ENCODE data around the gene RNASE9.

Gene RNASE9

DNA sequence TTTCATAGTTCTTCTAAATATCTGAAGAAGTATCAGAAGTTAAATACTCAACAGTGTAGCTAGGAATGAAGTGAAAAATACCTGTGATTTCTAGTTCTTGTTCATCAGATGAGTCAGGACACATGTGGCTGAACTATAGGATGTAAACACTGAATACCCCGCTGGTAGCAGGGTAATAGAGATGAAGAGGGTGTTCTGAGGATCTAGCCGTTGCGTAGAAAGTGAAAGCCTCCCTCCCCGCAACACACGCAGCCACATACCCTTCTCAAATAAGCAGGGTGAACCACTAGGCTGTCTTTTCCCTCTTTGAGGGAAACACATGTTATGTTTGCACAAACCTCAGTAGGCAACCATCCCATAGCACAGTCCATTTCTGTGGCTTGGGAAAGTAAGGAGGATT lies 46.8 kb upstream of the RNASE9 start:
- TF ChIP-seq FOXM1 (IDR thresholded peaks at IDR 0.05; ENCODE audit: borderline replicate concordance, low read depth) (no peak), CEBPB (IDR thresholded peaks at IDR 0.05) (no peak), TEAD4 (IDR thresholded peaks at IDR 0.05) (no peak), RAD21 (IDR thresholded peaks at IDR 0.05; ENCODE audit: low read depth) (no peak), ZBTB7A (IDR thresholded peaks at IDR 0.05; ENCODE audit: low read depth) (no peak), EGR1 (IDR thresholded peaks at IDR 0.05) (no peak), TCF12 (IDR thresholded peaks at IDR 0.05; ENCODE audit: low read depth) (no peak), EP300 (IDR thresholded peaks at IDR 0.05; ENCODE audit: borderline replicate concordance) (no peak), CREB1 (IDR thresholded peaks at IDR 0.05; ENCODE audit: low read depth) (no peak), TAF1 (IDR thresholded peaks at IDR 0.05; ENCODE audit: low read depth) (no peak)
- TF ChIP-seq, protein P1, sequence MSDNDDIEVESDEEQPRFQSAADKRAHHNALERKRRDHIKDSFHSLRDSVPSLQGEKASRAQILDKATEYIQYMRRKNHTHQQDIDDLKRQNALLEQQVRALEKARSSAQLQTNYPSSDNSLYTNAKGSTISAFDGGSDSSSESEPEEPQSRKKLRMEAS (IDR thresholded peaks at IDR 0.05) = no peak
- TF ChIP-seq, protein P2, sequence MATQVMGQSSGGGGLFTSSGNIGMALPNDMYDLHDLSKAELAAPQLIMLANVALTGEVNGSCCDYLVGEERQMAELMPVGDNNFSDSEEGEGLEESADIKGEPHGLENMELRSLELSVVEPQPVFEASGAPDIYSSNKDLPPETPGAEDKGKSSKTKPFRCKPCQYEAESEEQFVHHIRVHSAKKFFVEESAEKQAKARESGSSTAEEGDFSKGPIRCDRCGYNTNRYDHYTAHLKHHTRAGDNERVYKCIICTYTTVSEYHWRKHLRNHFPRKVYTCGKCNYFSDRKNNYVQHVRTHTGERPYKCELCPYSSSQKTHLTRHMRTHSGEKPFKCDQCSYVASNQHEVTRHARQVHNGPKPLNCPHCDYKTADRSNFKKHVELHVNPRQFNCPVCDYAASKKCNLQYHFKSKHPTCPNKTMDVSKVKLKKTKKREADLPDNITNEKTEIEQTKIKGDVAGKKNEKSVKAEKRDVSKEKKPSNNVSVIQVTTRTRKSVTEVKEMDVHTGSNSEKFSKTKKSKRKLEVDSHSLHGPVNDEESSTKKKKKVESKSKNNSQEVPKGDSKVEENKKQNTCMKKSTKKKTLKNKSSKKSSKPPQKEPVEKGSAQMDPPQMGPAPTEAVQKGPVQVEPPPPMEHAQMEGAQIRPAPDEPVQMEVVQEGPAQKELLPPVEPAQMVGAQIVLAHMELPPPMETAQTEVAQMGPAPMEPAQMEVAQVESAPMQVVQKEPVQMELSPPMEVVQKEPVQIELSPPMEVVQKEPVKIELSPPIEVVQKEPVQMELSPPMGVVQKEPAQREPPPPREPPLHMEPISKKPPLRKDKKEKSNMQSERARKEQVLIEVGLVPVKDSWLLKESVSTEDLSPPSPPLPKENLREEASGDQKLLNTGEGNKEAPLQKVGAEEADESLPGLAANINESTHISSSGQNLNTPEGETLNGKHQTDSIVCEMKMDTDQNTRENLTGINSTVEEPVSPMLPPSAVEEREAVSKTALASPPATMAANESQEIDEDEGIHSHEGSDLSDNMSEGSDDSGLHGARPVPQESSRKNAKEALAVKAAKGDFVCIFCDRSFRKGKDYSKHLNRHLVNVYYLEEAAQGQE (IDR thresholded peaks at IDR 0.05; ENCODE audit: low read depth) = no peak

DNA sequence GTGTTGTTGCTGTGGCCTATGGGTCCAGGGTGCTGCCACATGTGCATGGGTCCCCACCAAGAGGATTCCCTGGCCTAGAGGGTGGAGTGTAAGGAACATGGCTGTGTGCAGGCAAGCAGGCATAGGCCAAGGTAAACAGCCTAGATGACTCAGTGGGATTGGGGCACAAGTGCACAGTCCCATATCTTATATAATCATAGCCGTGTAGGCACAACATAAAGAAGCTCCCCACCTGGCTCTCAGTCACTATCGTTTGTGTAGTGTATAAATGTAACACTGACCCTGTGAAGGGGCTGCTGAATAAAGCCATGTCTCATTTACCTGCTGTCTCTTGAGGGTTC lies 46.0 kb upstream of the RNASE9 start:
- TF ChIP-seq CEBPB (IDR thresholded peaks at IDR 0.05) (no peak), EGR1 (IDR thresholded peaks at IDR 0.05) (no peak)

DNA sequence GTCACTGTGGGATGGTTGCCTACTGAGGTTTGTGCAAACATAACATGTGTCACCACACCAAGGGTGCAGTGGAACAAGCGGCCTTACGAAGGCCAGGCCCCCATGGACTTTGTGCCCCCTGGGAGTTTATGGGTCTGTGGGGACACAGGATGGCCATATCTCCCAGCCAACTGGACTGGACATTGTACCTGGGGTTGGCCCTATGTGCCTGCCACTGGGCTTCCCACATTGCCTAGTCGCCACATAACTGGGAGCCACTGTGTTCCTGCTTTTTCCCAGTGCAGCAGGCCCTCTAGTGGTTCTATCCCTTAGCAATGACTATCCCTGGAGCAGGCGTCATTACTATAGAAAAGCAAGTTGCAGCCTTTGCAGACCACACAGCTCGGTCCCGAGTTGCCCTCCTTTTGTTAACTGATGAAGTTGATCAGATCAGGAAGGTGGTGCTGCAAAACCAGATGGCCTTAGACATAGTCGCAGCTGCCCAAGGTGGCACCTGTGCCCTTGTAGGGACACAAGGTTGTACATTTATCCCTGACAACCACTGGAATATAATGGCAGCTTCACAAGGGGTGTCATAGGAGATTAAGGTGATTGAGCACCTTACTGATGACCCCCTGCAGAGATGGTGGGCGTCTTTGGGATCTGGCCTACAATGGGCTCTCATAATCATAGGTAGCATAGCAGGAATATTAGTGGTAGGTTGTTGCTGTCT lies 45.5 kb upstream of the RNASE9 start:
- peak; percentile 92 for TF ChIP-seq RAD21 (IDR thresholded peaks at IDR 0.05; ENCODE audit: low read depth)
- TF ChIP-seq YY1 (IDR thresholded peaks at IDR 0.05; ENCODE audit: low read depth) = no peak

DNA sequence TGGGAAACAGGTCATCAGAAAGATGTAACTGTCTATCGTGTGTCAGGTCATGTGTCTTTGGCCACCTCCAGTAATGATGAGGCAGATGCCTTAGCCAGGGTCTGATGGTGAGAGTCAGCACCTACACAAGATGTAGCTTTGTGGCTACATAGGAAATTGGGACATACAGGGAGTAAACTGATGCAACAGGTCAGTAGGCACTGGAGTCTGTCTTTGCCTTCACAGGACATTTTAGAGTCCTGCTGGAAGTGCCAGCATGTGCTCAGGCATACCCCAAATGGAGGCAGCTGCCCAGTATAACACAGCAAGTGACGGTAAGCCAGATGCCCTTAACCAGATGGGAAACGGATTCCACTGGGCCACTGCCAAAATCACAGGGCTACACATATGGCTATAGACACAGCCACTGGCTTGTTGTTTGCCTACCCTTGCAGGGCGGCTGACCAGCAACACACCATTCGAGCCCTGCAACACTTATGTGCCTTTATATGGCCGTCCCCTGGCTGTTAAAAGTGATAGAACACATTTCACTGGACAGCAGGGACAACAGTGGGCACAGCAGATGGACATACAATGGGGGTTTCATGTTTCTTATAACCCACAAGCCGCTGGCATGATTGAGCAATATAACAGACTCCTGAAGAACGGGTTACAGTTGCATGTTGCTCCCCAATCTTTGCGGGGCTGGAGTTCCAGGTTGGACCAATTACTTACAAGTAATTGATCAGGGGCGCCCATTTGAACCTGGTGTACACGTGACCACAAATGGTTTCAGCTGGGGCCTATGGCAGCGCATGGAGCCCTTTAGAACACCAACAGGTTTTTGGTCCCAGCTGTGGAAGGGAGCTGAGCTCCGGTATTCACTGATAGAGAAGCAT lies 43.2 kb upstream of the RNASE9 start:
- TF ChIP-seq TEAD4 (IDR thresholded peaks at IDR 0.05) = no peak
- no peak for TF ChIP-seq CREB1 (IDR thresholded peaks at IDR 0.05; ENCODE audit: low read depth)
- TF ChIP-seq CEBPB (IDR thresholded peaks at IDR 0.05) = 0 out of 2 replicates have a peak, but pooled peaks have one; percentile 16
- no peak for TF ChIP-seq EP300 (IDR thresholded peaks at IDR 0.05; ENCODE audit: borderline replicate concordance)

DNA sequence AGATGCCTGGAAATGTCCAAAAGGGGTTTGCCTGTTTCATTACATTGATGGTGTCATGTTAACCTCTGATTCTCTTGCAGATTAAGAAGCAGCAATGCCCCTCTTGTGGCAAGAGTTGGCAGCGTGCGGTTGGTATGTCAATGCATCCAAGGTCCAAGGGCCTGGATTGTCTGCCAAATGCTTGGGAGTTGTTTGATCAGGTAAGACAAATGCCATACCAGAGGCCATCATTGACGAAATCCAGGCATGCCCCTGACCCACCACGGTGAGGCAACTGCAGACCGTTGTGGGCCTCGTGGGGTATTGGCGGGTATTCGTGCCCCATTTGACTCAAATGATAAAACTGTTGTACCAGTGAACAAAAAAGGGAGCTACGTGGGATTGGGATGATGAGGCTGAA lies 41.7 kb upstream of the RNASE9 start:
- TF ChIP-seq EGR1 (IDR thresholded peaks at IDR 0.05) (no peak), TEAD4 (IDR thresholded peaks at IDR 0.05) (no peak), CREB1 (IDR thresholded peaks at IDR 0.05; ENCODE audit: low read depth) (no peak), YY1 (IDR thresholded peaks at IDR 0.05; ENCODE audit: low read depth) (no peak), ZBTB7A (IDR thresholded peaks at IDR 0.05; ENCODE audit: low read depth) (no peak), RAD21 (IDR thresholded peaks at IDR 0.05; ENCODE audit: low read depth) (no peak), FOXM1 (IDR thresholded peaks at IDR 0.05; ENCODE audit: borderline replicate concordance, low read depth) (no peak), TAF1 (IDR thresholded peaks at IDR 0.05; ENCODE audit: low read depth) (no peak), TCF12 (IDR thresholded peaks at IDR 0.05; ENCODE audit: low read depth) (no peak), CEBPB (IDR thresholded peaks at IDR 0.05) (no peak), EP300 (IDR thresholded peaks at IDR 0.05; ENCODE audit: borderline replicate concordance) (no peak), NFIC (IDR thresholded peaks at IDR 0.05) (no peak)
- TF ChIP-seq, protein P3, sequence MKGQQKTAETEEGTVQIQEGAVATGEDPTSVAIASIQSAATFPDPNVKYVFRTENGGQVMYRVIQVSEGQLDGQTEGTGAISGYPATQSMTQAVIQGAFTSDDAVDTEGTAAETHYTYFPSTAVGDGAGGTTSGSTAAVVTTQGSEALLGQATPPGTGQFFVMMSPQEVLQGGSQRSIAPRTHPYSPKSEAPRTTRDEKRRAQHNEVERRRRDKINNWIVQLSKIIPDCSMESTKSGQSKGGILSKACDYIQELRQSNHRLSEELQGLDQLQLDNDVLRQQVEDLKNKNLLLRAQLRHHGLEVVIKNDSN (IDR thresholded peaks at IDR 0.05) = no peak
- TF ChIP-seq, protein P2 (IDR thresholded peaks at IDR 0.05; ENCODE audit: low read depth) = no peak
- TF ChIP-seq, protein P1 (IDR thresholded peaks at IDR 0.05) = no peak

DNA sequence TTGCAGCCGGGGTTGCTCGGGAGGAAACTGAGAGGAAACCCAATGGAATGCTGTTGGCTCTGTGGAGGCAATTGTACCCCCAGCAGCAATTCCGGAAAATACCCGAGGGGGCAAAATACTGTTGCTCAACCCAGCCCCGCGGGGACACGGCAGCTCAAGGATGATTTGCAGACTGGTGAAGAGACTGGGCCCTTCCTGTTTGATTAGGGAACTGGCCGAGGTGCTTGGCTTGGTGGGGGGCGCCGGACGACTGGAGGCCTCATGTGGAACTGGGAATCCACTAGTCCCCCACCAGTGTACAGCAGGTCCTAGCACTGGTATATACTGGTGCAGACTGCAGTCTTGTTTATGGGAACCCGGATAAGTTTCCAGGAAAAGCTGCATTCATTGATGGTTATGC lies 40.7 kb upstream of the RNASE9 start:
- TF ChIP-seq RAD21 (IDR thresholded peaks at IDR 0.05; ENCODE audit: low read depth) (no peak), CREB1 (IDR thresholded peaks at IDR 0.05; ENCODE audit: low read depth) (no peak), ZBTB7A (IDR thresholded peaks at IDR 0.05; ENCODE audit: low read depth) (no peak), CEBPB (IDR thresholded peaks at IDR 0.05) (no peak), FOXM1 (IDR thresholded peaks at IDR 0.05; ENCODE audit: borderline replicate concordance, low read depth) (no peak), EGR1 (IDR thresholded peaks at IDR 0.05) (no peak), TCF12 (IDR thresholded peaks at IDR 0.05; ENCODE audit: low read depth) (no peak), YY1 (IDR thresholded peaks at IDR 0.05; ENCODE audit: low read depth) (no peak), NFIC (IDR thresholded peaks at IDR 0.05) (no peak)
- TF ChIP-seq, protein P1 (IDR thresholded peaks at IDR 0.05) = no peak
